ENCODE measurements around the gene MAML3. TPM values are rescaled to one million over a fixed set of nuclear protein-coding genes. Genes with fewer than 3 reads are reported as not detected.

MAML3 gene
- total and polyA plus RNA-seq, 2 of the 13 experiments (the other 11 are each of a cell fraction or from before 2014, with no cell fraction given), result 0.05 to 0.13 TPM

GRCh38 chr4:140108243-140108642, 45.7 kb downstream of the MAML3 start (continued):
- TF ChIP-seq ZGPAT (CRISPR knock-in tag; IDR thresholded peaks at IDR 0.05) (no peak), NKX3-1 (CRISPR knock-in tag; IDR thresholded peaks at IDR 0.05) (no peak), MXD4 (CRISPR knock-in tag; IDR thresholded peaks at IDR 0.05) (no peak), ZBTB1 (CRISPR knock-in tag; IDR thresholded peaks at IDR 0.05; ENCODE audit: borderline replicate concordance) (no peak)

DNA sequence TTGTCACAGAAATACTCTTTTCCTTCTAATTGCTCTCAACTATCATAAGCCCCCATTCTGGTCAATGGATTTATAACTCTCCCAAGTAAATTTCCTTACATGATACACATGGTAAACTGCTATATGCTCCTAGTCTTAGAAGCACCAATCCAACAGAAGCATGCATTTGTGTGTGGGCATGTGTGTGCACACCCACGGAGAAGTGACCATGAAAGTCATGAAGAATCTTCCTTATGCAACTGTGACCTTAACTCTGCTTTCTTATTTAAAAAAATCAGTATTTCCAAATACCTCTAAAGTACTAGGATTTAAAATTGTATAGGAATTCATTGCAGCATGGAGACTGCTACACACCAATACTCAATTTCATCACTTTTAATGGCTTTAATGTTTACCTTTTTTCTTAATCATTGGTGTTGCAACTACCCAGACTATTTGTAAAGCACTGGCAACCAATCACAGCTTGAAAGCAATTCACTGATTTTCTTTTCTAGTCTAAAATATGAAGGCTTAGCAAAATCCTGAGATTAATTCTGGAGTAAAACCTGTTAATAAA, 47.6 kb downstream of the MAML3 start:
- WGBS (ENCODE audit: low lambda C conversion rate), result 0% methylated on average over 1 of the region's 1 CpG
- FAIRE-seq (no peak), ATAC-seq (no peak), DNase-seq (ENCODE audit: low spot score) (no peak)
- Histone ChIP-seq H3K79me2 (ENCODE audit: insufficient read depth, low read length) (no peaks in the 10 kb centered on the region), H3K4me3 (replicated peaks in 1 of 3; ENCODE audit: insufficient read depth in 1 of 3, low read depth in 2 of 3, low read length in 3 of 3) (no peak overlapping the region), H3K4me1 (ENCODE audit: insufficient read depth, low read length) (peaks cover 6% of the 10 kb centered on the region; the same call in 1 of the 2 replicates), H3K27me3 (ENCODE audit: control insufficient read depth in 1 of 2, insufficient read depth in 2 of 2, low read length in 2 of 2) (no peaks in the 10 kb centered on the region; a peak in 1 of 5 replicates), H3K9ac (ENCODE audit: insufficient read depth, low read depth, low read length) (no peak overlapping the region), H2AFZ (ENCODE audit: low read length) (no peak overlapping the region), H4K20me1 (ENCODE audit: insufficient read depth, low read length) (no peaks in the 10 kb centered on the region), H3K4me2 (ENCODE audit: low read depth, low read length) (no peak overlapping the region), H3K27ac (ENCODE audit: extremely low read length, insufficient read depth, low read length) (no peak overlapping the region), H3K36me3 (replicated peaks in 1 of 2; ENCODE audit: control insufficient read depth in 1 of 2, insufficient read depth in 2 of 2, low read length in 2 of 2) (no peaks in the 10 kb centered on the region), H3K9me3 (ENCODE audit: low read length) (no peaks in the 10 kb centered on the region)
- CTCF ChIA-PET (ENCODE audit: low intra/inter-chr PET ratio, low total read pairs), result no interaction called here
- POLR2A ChIA-PET, result no interaction called here
- in situ Hi-C loops (cut with HindIII; ENCODE audit: extremely low pct_ligation_motif_present, low pct_unique_long_range_greater_than_20kb), result no loop called here
- TF ChIP-seq, protein P1, sequence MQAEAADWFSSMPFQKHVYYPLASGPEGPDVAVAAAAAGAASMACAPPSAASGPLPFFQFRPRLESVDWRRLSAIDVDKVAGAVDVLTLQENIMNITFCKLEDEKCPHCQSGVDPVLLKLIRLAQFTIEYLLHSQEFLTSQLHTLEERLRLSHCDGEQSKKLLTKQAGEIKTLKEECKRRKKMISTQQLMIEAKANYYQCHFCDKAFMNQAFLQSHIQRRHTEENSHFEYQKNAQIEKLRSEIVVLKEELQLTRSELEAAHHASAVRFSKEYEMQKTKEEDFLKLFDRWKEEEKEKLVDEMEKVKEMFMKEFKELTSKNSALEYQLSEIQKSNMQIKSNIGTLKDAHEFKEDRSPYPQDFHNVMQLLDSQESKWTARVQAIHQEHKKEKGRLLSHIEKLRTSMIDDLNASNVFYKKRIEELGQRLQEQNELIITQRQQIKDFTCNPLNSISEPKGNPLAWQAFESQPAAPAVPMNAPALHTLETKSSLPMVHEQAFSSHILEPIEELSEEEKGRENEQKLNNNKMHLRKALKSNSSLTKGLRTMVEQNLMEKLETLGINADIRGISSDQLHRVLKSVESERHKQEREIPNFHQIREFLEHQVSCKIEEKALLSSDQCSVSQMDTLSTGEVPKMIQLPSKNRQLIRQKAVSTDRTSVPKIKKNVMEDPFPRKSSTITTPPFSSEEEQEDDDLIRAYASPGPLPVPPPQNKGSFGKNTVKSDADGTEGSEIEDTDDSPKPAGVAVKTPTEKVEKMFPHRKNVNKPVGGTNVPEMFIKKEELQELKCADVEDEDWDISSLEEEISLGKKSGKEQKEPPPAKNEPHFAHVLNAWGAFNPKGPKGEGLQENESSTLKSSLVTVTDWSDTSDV (CRISPR knock-in tag; IDR thresholded peaks at IDR 0.05), result no peak
- TF ChIP-seq ZNF256 (CRISPR knock-in tag; conservative IDR thresholded peaks at IDR 0.05) (no peak), U2AF1 (optimal IDR thresholded peaks at IDR 0.05; ENCODE audit: low read depth, low read length) (no peak)
- TF ChIP-seq, protein P2, sequence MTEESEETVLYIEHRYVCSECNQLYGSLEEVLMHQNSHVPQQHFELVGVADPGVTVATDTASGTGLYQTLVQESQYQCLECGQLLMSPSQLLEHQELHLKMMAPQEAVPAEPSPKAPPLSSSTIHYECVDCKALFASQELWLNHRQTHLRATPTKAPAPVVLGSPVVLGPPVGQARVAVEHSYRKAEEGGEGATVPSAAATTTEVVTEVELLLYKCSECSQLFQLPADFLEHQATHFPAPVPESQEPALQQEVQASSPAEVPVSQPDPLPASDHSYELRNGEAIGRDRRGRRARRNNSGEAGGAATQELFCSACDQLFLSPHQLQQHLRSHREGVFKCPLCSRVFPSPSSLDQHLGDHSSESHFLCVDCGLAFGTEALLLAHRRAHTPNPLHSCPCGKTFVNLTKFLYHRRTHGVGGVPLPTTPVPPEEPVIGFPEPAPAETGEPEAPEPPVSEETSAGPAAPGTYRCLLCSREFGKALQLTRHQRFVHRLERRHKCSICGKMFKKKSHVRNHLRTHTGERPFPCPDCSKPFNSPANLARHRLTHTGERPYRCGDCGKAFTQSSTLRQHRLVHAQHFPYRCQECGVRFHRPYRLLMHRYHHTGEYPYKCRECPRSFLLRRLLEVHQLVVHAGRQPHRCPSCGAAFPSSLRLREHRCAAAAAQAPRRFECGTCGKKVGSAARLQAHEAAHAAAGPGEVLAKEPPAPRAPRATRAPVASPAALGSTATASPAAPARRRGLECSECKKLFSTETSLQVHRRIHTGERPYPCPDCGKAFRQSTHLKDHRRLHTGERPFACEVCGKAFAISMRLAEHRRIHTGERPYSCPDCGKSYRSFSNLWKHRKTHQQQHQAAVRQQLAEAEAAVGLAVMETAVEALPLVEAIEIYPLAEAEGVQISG (CRISPR knock-in tag; IDR thresholded peaks at IDR 0.05), result no peak
- TF ChIP-seq, protein P3, sequence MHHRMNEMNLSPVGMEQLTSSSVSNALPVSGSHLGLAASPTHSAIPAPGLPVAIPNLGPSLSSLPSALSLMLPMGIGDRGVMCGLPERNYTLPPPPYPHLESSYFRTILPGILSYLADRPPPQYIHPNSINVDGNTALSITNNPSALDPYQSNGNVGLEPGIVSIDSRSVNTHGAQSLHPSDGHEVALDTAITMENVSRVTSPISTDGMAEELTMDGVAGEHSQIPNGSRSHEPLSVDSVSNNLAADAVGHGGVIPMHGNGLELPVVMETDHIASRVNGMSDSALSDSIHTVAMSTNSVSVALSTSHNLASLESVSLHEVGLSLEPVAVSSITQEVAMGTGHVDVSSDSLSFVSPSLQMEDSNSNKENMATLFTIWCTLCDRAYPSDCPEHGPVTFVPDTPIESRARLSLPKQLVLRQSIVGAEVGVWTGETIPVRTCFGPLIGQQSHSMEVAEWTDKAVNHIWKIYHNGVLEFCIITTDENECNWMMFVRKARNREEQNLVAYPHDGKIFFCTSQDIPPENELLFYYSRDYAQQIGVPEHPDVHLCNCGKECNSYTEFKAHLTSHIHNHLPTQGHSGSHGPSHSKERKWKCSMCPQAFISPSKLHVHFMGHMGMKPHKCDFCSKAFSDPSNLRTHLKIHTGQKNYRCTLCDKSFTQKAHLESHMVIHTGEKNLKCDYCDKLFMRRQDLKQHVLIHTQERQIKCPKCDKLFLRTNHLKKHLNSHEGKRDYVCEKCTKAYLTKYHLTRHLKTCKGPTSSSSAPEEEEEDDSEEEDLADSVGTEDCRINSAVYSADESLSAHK (CRISPR knock-in tag; IDR thresholded peaks at IDR 0.05; ENCODE audit: borderline replicate concordance), result no peak
- BruUV-seq (replicated peaks), result no TSS peak
- intact Hi-C loops (cut with micrococcal nuclease; ENCODE audit: unreplicated experiment), result no loop called here

All from HepG2 (cell line).